NCI-H2081 treated with DMSO at 0.1 percent for 48 hours (cell line): ENCODE measurements around the gene SLC13A4.
"Not testable (repeated sequence)": the region's sequence is repeated elsewhere in the genome, so short reads cannot be mapped to it uniquely, and the experiment has no call there.

Experiments
- DNase-seq: peaks from one replicate; lab custom pipeline; 2025; lab: John Stamatoyannopoulos, UW

The SLC13A4 gene

GRCh38 chr7:135718219-135718618 lies 9.8 kb downstream of the SLC13A4 start:
- DNase-seq = no peak

GRCh38 chr7:135717693-135718092 lies 10.3 kb downstream of the SLC13A4 start:
- DNase-seq = no peak

GRCh38 chr7:135716677-135717238 lies 11.2 kb downstream of the SLC13A4 start:
- peak; percentile 65 for DNase-seq

GRCh38 chr7:135715673-135716072 lies 12.3 kb downstream of the SLC13A4 start:
- no peak for DNase-seq

GRCh38 chr7:135715055-135715522 lies 12.9 kb downstream of the SLC13A4 start:
- no peak for DNase-seq

GRCh38 chr7:135714534-135715009 lies 13.4 kb downstream of the SLC13A4 start:
- DNase-seq = no peak

GRCh38 chr7:135713836-135714470 lies 14.0 kb downstream of the SLC13A4 start:
- DNase-seq = no peak

GRCh38 chr7:135712796-135713195 lies 15.2 kb downstream of the SLC13A4 start:
- DNase-seq = no peak

- peak; percentile 27 for DNase-seq
Observed at GRCh38 chr7:135712182-135712782, 15.7 kb downstream of the SLC13A4 start.

GRCh38 chr7:135711139-135711469 lies 16.9 kb downstream of the SLC13A4 start:
- DNase-seq = no peak

GRCh38 chr7:135710417-135711138 lies 17.4 kb downstream of the SLC13A4 start:
- no peak for DNase-seq

GRCh38 chr7:135709508-135709907 lies 18.5 kb downstream of the SLC13A4 start:
- no peak for DNase-seq

- DNase-seq = no peak
Observed at GRCh38 chr7:135708041-135708440, 19.9 kb downstream of the SLC13A4 start.

- DNase-seq = no peak
Observed at GRCh38 chr7:135707570-135707966, 20.4 kb downstream of the SLC13A4 start.

- no peak for DNase-seq
Observed at GRCh38 chr7:135706858-135707569, 21.0 kb downstream of the SLC13A4 start.

GRCh38 chr7:135706038-135706742 lies 21.8 kb downstream of the SLC13A4 start:
- DNase-seq = no peak

- no peak for DNase-seq
Observed at GRCh38 chr7:135704698-135705097, 23.3 kb downstream of the SLC13A4 start.

GRCh38 chr7:135704074-135704473 lies 23.9 kb downstream of the SLC13A4 start:
- DNase-seq = no peak

GRCh38 chr7:135697276-135698049 lies 30.5 kb downstream of the SLC13A4 start:
- DNase-seq = no peak

GRCh38 chr7:135693558-135693957 lies 34.4 kb downstream of the SLC13A4 start:
- no peak for DNase-seq

- DNase-seq = not testable (repeated sequence)
Observed at GRCh38 chr7:135692606-135693005, 35.4 kb downstream of the SLC13A4 start.
